ENCODE data around the gene PDGFA. TPM values are rescaled to one million over a fixed set of nuclear protein-coding genes. Genes with fewer than 3 reads are reported as not detected.

PDGFA gene
- total and polyA plus RNA-seq, 7 donors = 9.1 to 30.4 (median 15.9) TPM

GRCh38 chr7:518630-519483, 789 bp downstream of the PDGFA start:
- ATAC-seq (peak; percentile 62 to 71 (median 68)), DNase-seq (peak; percentile 82 to 88)
- peaks cover 38% of the 10 kb centered on the region for H3K4me1 ChIP-seq
- peak overlapping the region; percentile 92 for H3K27ac ChIP-seq
- no peaks in the 10 kb centered on the region for H3K36me3 ChIP-seq (ENCODE audit: insufficient read depth in 1 of 2, low read depth in 1 of 2)
- intact Hi-C loops (cut with DNase I) = loop anchor here (2.0 to 5.0 kb wide), 3 partner anchors 46 to 187 kb away; no protein-coding TSS in a partner anchor
- TF ChIP-seq CTCF (IDR thresholded peaks at IDR 0.05) = no peak
- peaks cover 0 to 8% (median 2%) of the 10 kb centered on the region in 3 donors for H3K27me3 ChIP-seq (ENCODE audit: insufficient read depth in 3 of 3, low read length in 2 of 3)
- peak overlapping the region; percentile 94 for H3K4me3 ChIP-seq
- H3K9me3 ChIP-seq = no peaks in the 10 kb centered on the region
- WGBS, 3 donors = 1% methylated on average over 55 to 93 of the region's 93 CpGs

- ATAC-seq (peak; percentile 23 to 54 (median 49)), DNase-seq (peak; percentile 80 to 86)
- no peaks in the 10 kb centered on the region for H3K9me3 ChIP-seq
- 0 to 1% (median 1%) methylated on average over 45 to 70 of the region's 70 CpGs for WGBS, 3 donors
- intact Hi-C loops (cut with DNase I) = loop anchor here (2.0 to 5.0 kb wide), 3 partner anchors 45 to 186 kb away; no protein-coding TSS in a partner anchor
- TF ChIP-seq CTCF (IDR thresholded peaks at IDR 0.05) = no peak
- peak overlapping the region; percentile 94 for H3K4me3 ChIP-seq
- H3K36me3 ChIP-seq (ENCODE audit: insufficient read depth in 1 of 2, low read depth in 1 of 2) = no peaks in the 10 kb centered on the region
- H3K27ac ChIP-seq = peak overlapping the region; percentile 92
- peaks cover 0 to 8% (median 2%) of the 10 kb centered on the region in 3 donors for H3K27me3 ChIP-seq (ENCODE audit: insufficient read depth in 3 of 3, low read length in 2 of 3)
- peaks cover 44% of the 10 kb centered on the region for H3K4me1 ChIP-seq
These were observed 1.6 kb downstream of the PDGFA start for GRCh38 chr7:517774-518629.

GRCh38 chr7:516606-517456, 2.8 kb downstream of the PDGFA start:
- 3 to 6% (median 3%) methylated on average over 62 to 83 of the region's 83 CpGs for WGBS, 3 donors
- Histone ChIP-seq H3K4me3 (peak overlapping the region; percentile 94), H3K4me1 (peaks cover 42% of the 10 kb centered on the region), H3K27ac (peak overlapping the region; percentile 92), H3K36me3 (ENCODE audit: insufficient read depth in 1 of 2, low read depth in 1 of 2) (peaks cover 0 to 5% of the 10 kb centered on the region in 2 donors), H3K9me3 (no peaks in the 10 kb centered on the region), H3K27me3 (ENCODE audit: insufficient read depth in 3 of 3, low read length in 2 of 3) (peaks cover 0 to 8% (median 0%) of the 10 kb centered on the region in 3 donors)
- peak; percentile 6 for TF ChIP-seq CTCF (IDR thresholded peaks at IDR 0.05)
- intact Hi-C loops (cut with DNase I) = loop anchor here (5.0 kb wide), 2 partner anchors 75 to 185 kb away; no protein-coding TSS in a partner anchor
- peak; percentile 29 to 56 (median 50) for ATAC-seq
- DNase-seq = peak; percentile 80 to 89

- Histone ChIP-seq H3K4me1 (peaks cover 36% of the 10 kb centered on the region), H3K27me3 (ENCODE audit: insufficient read depth in 3 of 3, low read length in 2 of 3) (peaks cover 0 to 4% (median 0%) of the 10 kb centered on the region in 3 donors), H3K4me3 (peak overlapping the region; percentile 94), H3K36me3 (ENCODE audit: insufficient read depth in 1 of 2, low read depth in 1 of 2) (peaks cover 0 to 11% of the 10 kb centered on the region in 2 donors), H3K27ac (peak overlapping the region; percentile 92), H3K9me3 (no peaks in the 10 kb centered on the region)
- TF ChIP-seq CTCF (IDR thresholded peaks at IDR 0.05) = no peak
- ATAC-seq (no peak), DNase-seq (no peak)
- intact Hi-C loops (cut with DNase I) = loop anchor here (5.0 kb wide), 2 partner anchors 74 to 184 kb away; no protein-coding TSS in a partner anchor
- 48 to 72% (median 55%) methylated on average over 13 of the region's 13 CpGs for WGBS, 3 donors
These were observed 3.4 kb downstream of the PDGFA start for GRCh38 chr7:516216-516605.
